Spleen (tissue), 13 donors: Measurements from ENCODE around the gene ZNRD2. TPM values are rescaled to one million over a fixed set of nuclear protein-coding genes. Genes with fewer than 3 reads are reported as not detected.
A peak's percentile ranks its signal among the peaks of the same experiment; 100 is the strongest.
"Not testable (repeated sequence)": the region's sequence is repeated elsewhere in the genome, so short reads cannot be mapped to it uniquely, and the experiment has no call there.

Experiments
- DNase-seq: peaks from one replicate; pipeline ENCODE4 v3.0.0-alpha.2; 2020
- H3K27ac ChIP-seq, 8 donors: fragments of 200-600 bp; sonication (generic) in 7 of 8; 1 replicate in 4 of 8; 2 replicates in 4 of 8; pipeline versions ENCODE4 v1.5.0 to v1.8.0; 2016 to 2021; ENCODE audit warnings: inconsistent platforms in 4 of 8, mild to moderate bottlenecking in 4 of 8, moderate library complexity in 1 of 8
- H3K27me3 ChIP-seq, 7 donors: fragments of 200-600 bp; sonication (generic) in 6 of 7; replicated peaks in 1 of 7; 1 replicate in 4 of 7; 2 replicates in 3 of 7; pipeline versions ENCODE4 v1.5.0 to v1.8.0; 2016 to 2021; ENCODE audit warnings: inconsistent platforms in 3 of 7, mild to moderate bottlenecking in 1 of 7
- H3K36me3 ChIP-seq, 6 donors: fragments of 200-600 bp; sonication (generic) in 5 of 6; 1 replicate in 4 of 6; 2 replicates in 2 of 6; pipeline versions ENCODE4 v1.5.0 to v1.8.0; 2016 to 2021; ENCODE audit warnings: inconsistent platforms in 2 of 6
- H3K4me1 ChIP-seq, 6 donors: fragments of 200-600 bp; sonication (generic) in 5 of 6; 1 replicate in 3 of 6; 2 replicates in 3 of 6; pipeline versions ENCODE4 v1.5.0 to v1.8.0; 2016 to 2021; ENCODE audit warnings: inconsistent platforms in 3 of 6
- H3K4me3 ChIP-seq, 8 donors: fragments of 200-600 bp; sonication (generic) in 7 of 8; 1 replicate in 4 of 8; 2 replicates in 4 of 8; pipeline versions ENCODE4 v1.5.0 to v1.8.0; 2016 to 2021; ENCODE audit warnings: inconsistent platforms in 4 of 8, mild to moderate bottlenecking in 4 of 8, moderate library complexity in 2 of 8
- H3K9me3 ChIP-seq, 8 donors: fragments of 200-600 bp; sonication (generic) in 7 of 8; 1 replicate in 4 of 8; 2 replicates in 4 of 8; pipeline versions ENCODE4 v1.5.0 to v1.8.0; 2016 to 2021; ENCODE audit warnings: inconsistent platforms in 4 of 8
- POLR2A ChIP-seq, 3 donors: fragments of 450-650 bp; IDR thresholded peaks; one replicate each; pipeline ENCODE4 v1.5.1; 2017; ENCODE audit warnings: antibody characterized with exemption in 3 of 3, mild to moderate bottlenecking in 1 of 3
- POLR2AphosphoS5 ChIP-seq, 3 donors: sonication (generic); formaldehyde crosslinking; IDR thresholded peaks; one replicate each; pipeline ENCODE4 v1.5.1; 2017; ENCODE audit warnings: antibody characterized with exemption in 3 of 3
- WGBS, 5 donors: extraction: QIAGEN DNeasy Blood & Tissue Kit in 3 of 5; methylation state at CpG; one replicate each; pipeline versions ENCODE4 v1.1.5 to v1.1.7; 2013 to 2018; 5-methylcytosine and 5-hydroxymethylcytosine counted together
- intact Hi-C: fragments of 100-400 bp; cut with DNase I; formaldehyde crosslinking; loops from one replicate; pipeline ENCODE4 v1.15.0; 2023; ENCODE audit warnings: low total_unique reads
- long read RNA-seq, 2 donors: transcript quantifications; one replicate each; lab custom pipeline, GENCODE V29; 2026
- polyA plus RNA-seq, 3 donors: library from polyadenylated mRNA; stranded (reverse); fragments of 200-250 nt; gene quantifications; one replicate each; pipeline ENCODE4 v1.2.1, GENCODE V29; 2013
- total RNA-seq, 7 donors: library from RNA; depleted of rRNA in 3 of 7; stranded (reverse); fragments of >200 nt in 3 of 7; fragmentation: NEBNext Ultra II Directional in 4 of 7; extraction: Animal tissue kit (Norgen Biotek cat#: 25700) in 4 of 7; gene quantifications; one replicate each; pipeline versions ENCODE4 v1.1.0 to v1.2.1, GENCODE V29; 2016 to 2021
- TF ChIP-seq, protein P1 (sequence below), 11 experiments: fragments of 200-600 bp in 7 of 11; fragments of 450-650 bp in 4 of 11; sonication (generic) in 4 of 11; IDR thresholded peaks in 8 of 11; conservative IDR thresholded peaks in 3 of 11; 1 replicate in 7 of 11; 2 replicates in 4 of 11; pipeline versions ENCODE4 v1.4.0 to v1.8.0; 2016 to 2021; ENCODE audit warnings: antibody characterized with exemption in 11 of 11, inconsistent platforms in 4 of 11, mild to moderate bottlenecking in 1 of 11
- donor health status: healthy with polysubstance abuse.
- donor health status: DM: no; HTN: no; CAD: no; lungs with moderate emphysema.
- donor health status: DM: no; HTN: no; CAD: no.
- donor health status: Bipolar disorder and iron deficiency.
- donor health status: healthy.
- donor health status: DM: no; HTN: no; CAD: no.
- donor health status: DM: yes; HTN: yes; CAD: no.

The ZNRD2 gene, protein sequence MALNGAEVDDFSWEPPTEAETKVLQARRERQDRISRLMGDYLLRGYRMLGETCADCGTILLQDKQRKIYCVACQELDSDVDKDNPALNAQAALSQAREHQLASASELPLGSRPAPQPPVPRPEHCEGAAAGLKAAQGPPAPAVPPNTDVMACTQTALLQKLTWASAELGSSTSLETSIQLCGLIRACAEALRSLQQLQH
- 10 to 100 TPM; 20.9 to 68.8 (median 34.4) TPM for total RNA-seq
- 10 to 100 TPM; 32.6 to 49.5 (median 42.5) TPM for polyA plus RNA-seq
- long read RNA-seq, donor 1, transcript SSSCA1-201 (4 exons, 698 nt) = major isoform, 14 of 30 reads
- long read RNA-seq, donor 1, transcript SSSCA1-206 (3 exons, 879 nt) = minor isoform, 9 of 30 reads
- long read RNA-seq, donor 1, partial matches to known transcripts = 0 of 30 reads
- long read RNA-seq, donor 1, other reads (novel, unspliced or antisense) = 5 of 30 reads
- long read RNA-seq, donor 2, transcript SSSCA1-206 (3 exons, 879 nt) = minor isoform, 7 of 30 reads
- long read RNA-seq, donor 2, transcript SSSCA1-201 (4 exons, 698 nt) = major isoform, 19 of 30 reads
- long read RNA-seq, donor 2, partial matches to known transcripts = 0 of 30 reads
- long read RNA-seq, donor 2, other reads (novel, unspliced or antisense) = 0 of 30 reads

DNA sequence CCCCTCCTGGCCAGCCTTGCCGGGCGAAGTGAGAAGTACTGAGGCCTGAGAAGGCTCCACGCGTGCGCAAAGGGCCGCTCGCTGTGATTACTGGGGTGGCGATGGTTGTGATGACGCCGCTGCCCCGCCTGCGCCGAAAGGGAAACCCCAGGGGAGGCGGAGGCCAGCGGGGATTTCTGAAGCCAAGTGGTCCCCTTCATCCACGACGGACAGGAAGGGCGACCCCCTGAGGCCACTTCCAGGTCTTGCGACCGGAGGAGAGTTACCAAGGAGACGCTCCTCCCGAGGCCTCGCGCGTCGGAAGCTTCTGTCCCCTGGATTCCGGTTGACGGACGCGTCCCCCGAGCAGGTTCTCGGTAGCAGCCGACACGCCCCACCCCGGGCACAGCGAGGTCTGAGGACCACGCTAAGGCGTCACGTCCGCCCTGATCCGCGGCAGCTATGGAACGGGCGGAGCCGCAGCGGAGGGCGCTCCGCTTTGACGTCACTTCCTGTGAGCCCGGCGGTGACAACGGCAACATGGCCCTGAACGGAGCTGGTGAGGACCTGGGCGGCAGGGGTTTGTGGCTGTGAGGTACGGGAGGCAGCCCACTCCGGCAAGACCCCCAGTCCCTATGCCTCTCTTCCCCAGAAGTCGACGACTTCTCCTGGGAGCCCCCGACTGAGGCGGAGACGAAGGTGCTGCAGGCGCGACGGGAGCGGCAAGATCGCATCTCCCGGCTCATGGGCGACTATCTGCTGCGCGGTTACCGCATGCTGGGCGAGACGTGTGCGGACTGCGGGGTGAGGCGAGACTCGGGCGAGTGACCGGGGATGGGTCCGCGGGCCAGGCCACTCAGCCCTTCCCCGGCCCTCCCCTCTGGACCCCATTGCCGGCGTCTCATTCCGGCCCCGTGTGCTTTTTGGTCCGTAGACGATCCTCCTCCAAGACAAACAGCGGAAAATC is at the start of gene ZNRD2:
Gene ZNRD2 (plus strand): TSS at position 505 of the 946 bp plus-strand sequence. CDS start 15 bp downstream, at position 520.
- Histone ChIP-seq H3K4me3 (peak within 1 kb of the TSS; percentile 81 to 95 (median 88)), H3K4me1 (peaks cover 54 to 91% (median 87%) of the 10 kb centered on the region in 6 donors), H3K9me3 (no peaks in the 10 kb centered on the region), H3K36me3 (peaks cover 0 to 25% (median 2%) of the 10 kb centered on the region in 6 donors), H3K27me3 (no peaks in the 10 kb centered on the region), H3K27ac (peak within 1 kb of the TSS; percentile 76 to 99 (median 96))
- DNase-seq = peak; percentile 100
- 0 to 1% (median 0%) methylated on average over 65 to 89 of the region's 89 CpGs for WGBS, 5 donors
- intact Hi-C loops = no loop called here
- TF ChIP-seq, protein P1, sequence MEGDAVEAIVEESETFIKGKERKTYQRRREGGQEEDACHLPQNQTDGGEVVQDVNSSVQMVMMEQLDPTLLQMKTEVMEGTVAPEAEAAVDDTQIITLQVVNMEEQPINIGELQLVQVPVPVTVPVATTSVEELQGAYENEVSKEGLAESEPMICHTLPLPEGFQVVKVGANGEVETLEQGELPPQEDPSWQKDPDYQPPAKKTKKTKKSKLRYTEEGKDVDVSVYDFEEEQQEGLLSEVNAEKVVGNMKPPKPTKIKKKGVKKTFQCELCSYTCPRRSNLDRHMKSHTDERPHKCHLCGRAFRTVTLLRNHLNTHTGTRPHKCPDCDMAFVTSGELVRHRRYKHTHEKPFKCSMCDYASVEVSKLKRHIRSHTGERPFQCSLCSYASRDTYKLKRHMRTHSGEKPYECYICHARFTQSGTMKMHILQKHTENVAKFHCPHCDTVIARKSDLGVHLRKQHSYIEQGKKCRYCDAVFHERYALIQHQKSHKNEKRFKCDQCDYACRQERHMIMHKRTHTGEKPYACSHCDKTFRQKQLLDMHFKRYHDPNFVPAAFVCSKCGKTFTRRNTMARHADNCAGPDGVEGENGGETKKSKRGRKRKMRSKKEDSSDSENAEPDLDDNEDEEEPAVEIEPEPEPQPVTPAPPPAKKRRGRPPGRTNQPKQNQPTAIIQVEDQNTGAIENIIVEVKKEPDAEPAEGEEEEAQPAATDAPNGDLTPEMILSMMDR (IDR thresholded peaks at IDR 0.05 in 8 of 11, conservative IDR thresholded peaks at IDR 0.05 in 3 of 11) = peak in 10 of 11 experiments; percentile 23 to 76 (median 50)
- TF ChIP-seq POLR2AphosphoS5 (IDR thresholded peaks at IDR 0.05) (peak; percentile 96 to 99 (median 97)), POLR2A (IDR thresholded peaks at IDR 0.05) (peak; percentile 19 to 73 (median 49))

DNA sequence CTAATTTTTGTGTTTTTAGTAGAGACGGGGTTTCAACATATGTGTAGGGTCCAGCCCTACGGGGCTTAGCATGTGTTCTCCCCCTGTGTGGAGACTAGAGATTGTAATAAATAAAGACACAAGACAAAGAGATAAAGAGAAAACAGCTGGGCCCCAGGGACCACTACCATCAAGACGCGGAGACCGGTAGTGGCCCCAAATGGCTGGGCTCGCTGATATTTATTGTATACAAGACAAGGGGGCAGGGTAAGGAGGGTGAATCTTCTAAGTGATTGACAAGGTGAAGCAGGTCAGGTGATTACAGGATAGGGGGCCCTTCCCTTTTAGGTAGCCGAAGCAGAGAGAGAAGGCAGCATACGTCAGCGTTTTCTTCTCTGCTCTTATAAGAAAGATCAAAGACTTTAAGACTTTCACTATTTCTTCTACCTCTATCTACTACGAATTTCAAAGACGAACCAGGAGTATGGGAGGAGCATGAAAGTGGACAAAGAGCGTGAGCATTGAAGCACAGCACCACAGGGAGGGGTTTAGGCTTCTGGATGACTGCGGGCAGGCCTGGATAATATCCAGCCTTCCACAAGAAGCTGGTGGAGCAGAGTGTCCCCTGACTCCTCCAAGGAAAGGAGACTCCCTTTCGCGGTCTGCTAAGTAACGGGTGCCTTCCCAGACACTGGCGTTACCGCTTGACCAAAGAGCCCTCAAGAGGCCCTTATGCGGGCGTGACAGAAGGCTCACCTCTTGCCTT is 48.3 kb upstream of the ZNRD2 start:
- H3K27me3 ChIP-seq, H3K9me3 ChIP-seq, intact Hi-C loops: not testable (repeated sequence)
- WGBS, 5 donors = 82 to 86% (median 84%) methylated on average over 20 of the region's 20 CpGs
- peak; percentile 35 for DNase-seq
- Histone ChIP-seq H3K4me1 (peaks cover 22 to 49% (median 43%) of the 10 kb centered on the region in 6 donors), H3K27ac (peak overlapping the region in 4 of 8 donors; percentile 94 to 96 (median 94)), H3K36me3 (peaks cover 0 to 10% (median 3%) of the 10 kb centered on the region in 6 donors), H3K4me3 (peak overlapping the region in 1 of 8 donors; percentile 97)

DNA sequence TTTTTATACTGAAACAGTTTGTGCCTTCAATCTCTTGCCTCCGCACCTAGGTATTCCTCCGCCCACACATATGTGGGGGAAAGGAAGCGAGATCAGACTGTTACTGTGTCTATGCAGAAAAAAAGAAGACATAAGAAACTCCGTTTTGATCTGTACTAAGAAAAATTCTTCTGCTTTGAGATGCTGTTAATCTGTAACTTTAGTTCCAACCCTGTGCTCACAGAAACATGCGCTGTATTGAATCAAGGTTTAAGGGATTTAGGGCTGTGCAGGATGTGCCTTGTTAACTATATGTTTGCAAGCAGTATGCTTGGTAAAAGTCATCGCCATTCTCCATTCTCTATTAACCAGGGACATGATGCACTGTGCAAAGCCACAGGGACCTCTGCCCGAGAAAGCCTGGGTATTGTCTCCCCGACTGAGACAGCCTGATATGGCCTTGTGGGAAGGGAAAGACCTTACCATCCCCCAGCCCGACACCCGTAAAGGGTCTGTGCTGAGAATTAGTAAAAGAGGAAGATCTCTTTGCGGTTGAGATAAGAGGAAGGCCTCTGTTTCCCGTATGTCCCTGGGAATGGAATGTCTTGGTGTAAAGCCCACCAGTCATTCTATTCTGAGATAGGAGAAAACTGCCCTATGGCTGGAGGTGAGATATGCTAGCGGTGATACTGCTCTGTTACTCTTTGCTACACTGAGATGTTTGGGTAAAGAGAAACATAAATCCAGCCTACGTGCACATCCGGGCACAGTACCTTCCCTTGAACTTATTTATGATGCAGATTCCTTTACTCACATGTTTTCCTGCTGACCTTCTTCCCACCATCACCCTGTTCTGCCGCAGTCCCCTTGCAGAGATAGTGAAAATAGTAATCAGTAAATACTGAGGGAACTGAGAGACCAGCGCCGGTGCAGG is 47.3 kb upstream of the ZNRD2 start:
- H3K4me3 ChIP-seq = peak overlapping the region in 4 of 8 donors; percentile 9 to 97 (median 18)
- intact Hi-C loops, H3K9me3 ChIP-seq, H3K27me3 ChIP-seq: not testable (repeated sequence)
- DNase-seq = peak; percentile 76
- peaks cover 0 to 21% (median 13%) of the 10 kb centered on the region in 6 donors for H3K36me3 ChIP-seq
- peak in 1 of 3 donors; percentile 38 for TF ChIP-seq POLR2AphosphoS5 (IDR thresholded peaks at IDR 0.05)
- WGBS, 5 donors = 22 to 33% (median 27%) methylated on average over 18 of the region's 18 CpGs
- H3K4me1 ChIP-seq = peaks cover 22 to 57% (median 45%) of the 10 kb centered on the region in 6 donors
- H3K27ac ChIP-seq = peak overlapping the region; percentile 65 to 96 (median 85)

DNA sequence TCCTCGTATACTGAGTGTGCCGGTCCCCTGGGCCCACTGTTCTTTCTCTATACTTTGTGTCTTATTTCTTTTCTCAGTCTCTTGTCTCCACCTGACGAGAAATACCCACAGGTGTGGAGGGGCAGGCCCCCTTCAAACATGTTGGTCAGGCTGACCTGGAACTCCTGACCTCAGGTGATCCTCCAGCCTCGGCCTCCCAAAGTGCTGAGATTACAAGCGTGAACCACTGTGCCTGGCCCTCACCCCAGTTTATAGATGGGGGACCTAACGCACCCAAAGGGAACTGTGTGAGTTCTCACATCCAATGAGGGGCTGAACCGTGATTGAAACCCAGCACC is 46.7 kb upstream of the ZNRD2 start:
- H3K27ac ChIP-seq = peak overlapping the region; percentile 65 to 96 (median 85)

More for the DNA sequence above, 46.7 kb upstream of the ZNRD2 start:
- peaks cover 0 to 27% (median 15%) of the 10 kb centered on the region in 6 donors for H3K36me3 ChIP-seq
- intact Hi-C loops, H3K27me3 ChIP-seq, H3K9me3 ChIP-seq: not testable (repeated sequence)
- H3K4me3 ChIP-seq = peak overlapping the region in 3 of 8 donors; percentile 15 to 97 (median 20)
- 66 to 77% (median 69%) methylated on average over 7 of the region's 7 CpGs for WGBS, 5 donors
- peak; percentile 73 for DNase-seq
- H3K4me1 ChIP-seq = peaks cover 22 to 63% (median 50%) of the 10 kb centered on the region in 6 donors
